CD8-positive, alpha-beta memory T cell (primary cell): Measurements from ENCODE around the gene FOSL2. TPM values are rescaled to one million over a fixed set of nuclear protein-coding genes. Genes with fewer than 3 reads are reported as not detected.

Experiments
- CTCF ChIA-PET: fragments of 350-600 bp; sonication (Branson Sonifier 250); formaldehyde crosslinking; loops from one replicate; lab custom pipeline; 2021; ENCODE audit warnings: antibody characterized with exemption; lab: Charles Lee
- POLR2A ChIA-PET: fragments of 350-600 bp; sonication (Branson Sonifier 250); formaldehyde crosslinking; loops from one replicate; lab custom pipeline; 2021; ENCODE audit warnings: antibody characterized with exemption; lab: Charles Lee
- DNase-seq, 5 donors: peaks; one replicate each; pipeline versions ENCODE4 v3.0.0 to v3.0.0-alpha.2; 2020 to 2022; ENCODE audit warnings: mixed read lengths in 1 of 5
- H3K27ac ChIP-seq: one replicate; pipeline ENCODE4 v1.7.0; 2013; ENCODE audit warnings: low read depth, mild to moderate bottlenecking, low read length, moderate library complexity
- H3K27me3 ChIP-seq: 2 replicates; pipeline ENCODE4 v1.7.0; 2013; ENCODE audit warnings: low read length, mild to moderate bottlenecking; ENCODE audit not compliant: insufficient read depth, poor library complexity, severe bottlenecking
- H3K36me3 ChIP-seq: 2 replicates; pipeline ENCODE4 v1.7.0; 2013; ENCODE audit warnings: mild to moderate bottlenecking, low read length, moderate library complexity; ENCODE audit not compliant: insufficient read depth
- H3K4me1 ChIP-seq: 2 replicates; pipeline ENCODE4 v1.7.0; 2013; ENCODE audit warnings: mild to moderate bottlenecking, low read length, moderate library complexity; ENCODE audit not compliant: insufficient read depth
- H3K4me3 ChIP-seq: 2 replicates; pipeline ENCODE4 v1.7.0; 2013; ENCODE audit warnings: mild to moderate bottlenecking, low read length
- H3K9me3 ChIP-seq: 2 replicates; pipeline ENCODE4 v1.7.0; 2013; ENCODE audit warnings: mild to moderate bottlenecking, low read length
- H3K27ac Mint-ChIP-seq, 8 donors: one replicate each; pipeline ENCODE4 v1.8.0; 2020 to 2021; ENCODE audit warnings: mixed read lengths in 8 of 8, mild to moderate bottlenecking in 6 of 8, inconsistent platforms in 3 of 8, moderate library complexity in 3 of 8
- H3K27me3 Mint-ChIP-seq, 2 donors: one replicate each; pipeline ENCODE4 v1.8.0; 2020 to 2021; ENCODE audit warnings: mixed read lengths in 2 of 2, mild to moderate bottlenecking in 1 of 2, moderate library complexity in 1 of 2
- H3K36me3 Mint-ChIP-seq, 3 donors: one replicate each; pipeline ENCODE4 v1.8.0; 2020 to 2021; ENCODE audit warnings: mixed read lengths in 3 of 3, inconsistent platforms in 1 of 3, mild to moderate bottlenecking in 1 of 3
- H3K4me1 Mint-ChIP-seq, 3 donors: one replicate each; pipeline ENCODE4 v1.8.0; 2020 to 2021; ENCODE audit warnings: mixed read lengths in 3 of 3, inconsistent platforms in 1 of 3, mild to moderate bottlenecking in 1 of 3
- H3K4me3 Mint-ChIP-seq, 7 donors: one replicate each; pipeline ENCODE4 v1.8.0; 2020 to 2021; ENCODE audit warnings: mixed read lengths in 7 of 7, mild to moderate bottlenecking in 6 of 7, moderate library complexity in 4 of 7, inconsistent platforms in 2 of 7
- H3K9me3 Mint-ChIP-seq, 5 donors: one replicate each; pipeline ENCODE4 v1.8.0; 2020 to 2022; ENCODE audit warnings: mixed read lengths in 5 of 5, mild to moderate bottlenecking in 3 of 5, moderate library complexity in 2 of 5, inconsistent platforms in 1 of 5
- polyA plus RNA-seq: library from polyadenylated mRNA; unstranded; fragments of 300-500 nt; fragmentation: Illumina TruSeq; gene quantifications from one replicate; pipeline ENCODE4 v1.2.3, GENCODE V29; 2021
- total RNA-seq, 2 experiments: library from RNA; stranded (reverse); gene quantifications; one replicate each; pipeline ENCODE4 v1.2.3, GENCODE V29; 2021

The FOSL2 gene
- total and polyA plus RNA-seq, 3 experiments from 2014 or later = 14.1 to 47.3 (median 46.2) TPM

- peaks cover 57 to 72% (median 59%) of the 10 kb centered on the region in 3 donors for H3K4me1 Mint-ChIP-seq
Measured at GRCh38 chr2:28359222-28360057, 33.2 kb upstream of the FOSL2 start.

GRCh38 chr2:28360058-28360717 is 32.5 kb upstream of the FOSL2 start:
- ChIA-PET CTCF (interaction anchor here (1.1 to 2.3 kb wide), 2 partner anchors 9 to 10 kb away, joined by 3 to 5 read pairs; no protein-coding TSS in a partner anchor), POLR2A (interaction anchor here (0.7 to 1.5 kb wide), 2 partner anchors 31 to 90 kb away, joined by 3 to 4 read pairs; no protein-coding TSS in a partner anchor)
- H3K9me3 ChIP-seq = no peaks in the 10 kb centered on the region
- H3K36me3 Mint-ChIP-seq = no peaks in the 10 kb centered on the region
- peak overlapping the region; percentile 67 for H3K27ac ChIP-seq
- H3K27ac Mint-ChIP-seq = peak overlapping the region; percentile 92 to 100 (median 98)
- peak in 1 of 5 donors; percentile 21 for DNase-seq
- peaks cover 0 to 2% (median 0%) of the 10 kb centered on the region in 5 donors for H3K9me3 Mint-ChIP-seq
- peak overlapping the region; percentile 25 for H3K4me3 ChIP-seq
- no peaks in the 10 kb centered on the region for H3K27me3 ChIP-seq
- H3K36me3 ChIP-seq = no peaks in the 10 kb centered on the region
- peaks cover 74% of the 10 kb centered on the region for H3K4me1 ChIP-seq
- H3K27me3 Mint-ChIP-seq = peaks cover 0 to 5% of the 10 kb centered on the region in 2 donors
- peak overlapping the region in 5 of 7 donors; percentile 67 to 93 (median 80) for H3K4me3 Mint-ChIP-seq
- peaks cover 65 to 80% (median 67%) of the 10 kb centered on the region in 3 donors for H3K4me1 Mint-ChIP-seq

More at GRCh38 chr2:28359222-28360057, 33.2 kb upstream of the FOSL2 start:
- Histone ChIP-seq H3K9me3 (no peaks in the 10 kb centered on the region), H3K36me3 (no peaks in the 10 kb centered on the region), H3K4me3 (peak overlapping the region; percentile 25), H3K27me3 (no peaks in the 10 kb centered on the region), H3K27ac (peak overlapping the region; percentile 67), H3K4me1 (peaks cover 67% of the 10 kb centered on the region)
- peaks cover 0 to 2% (median 0%) of the 10 kb centered on the region in 5 donors for H3K9me3 Mint-ChIP-seq
- peak overlapping the region; percentile 68 to 93 (median 75) for H3K4me3 Mint-ChIP-seq
- CTCF ChIA-PET = interaction anchor here (1.1 kb wide), 1 partner anchor 9 kb away, joined by 3 read pairs; no protein-coding TSS in a partner anchor
- POLR2A ChIA-PET = interaction anchor here (0.7 to 1.5 kb wide), 2 partner anchors 32 to 90 kb away, joined by 3 to 4 read pairs; no protein-coding TSS in a partner anchor
- no peaks in the 10 kb centered on the region for H3K36me3 Mint-ChIP-seq
- peak overlapping the region; percentile 92 to 100 (median 98) for H3K27ac Mint-ChIP-seq
- peak; percentile 70 to 94 (median 82) for DNase-seq
- H3K27me3 Mint-ChIP-seq = peaks cover 0 to 5% of the 10 kb centered on the region in 2 donors

- ChIA-PET POLR2A (interaction anchor here (1.5 kb wide), 1 partner anchor 30 kb away, joined by 4 read pairs; no protein-coding TSS in a partner anchor), CTCF (interaction anchor here (1.1 to 2.3 kb wide), 2 partner anchors 8 to 10 kb away, joined by 3 to 5 read pairs; no protein-coding TSS in a partner anchor)
- no peaks in the 10 kb centered on the region for H3K27me3 ChIP-seq
- Mint-ChIP-seq H3K36me3 (no peaks in the 10 kb centered on the region), H3K9me3 (peaks cover 0 to 2% (median 0%) of the 10 kb centered on the region in 5 donors), H3K27me3 (peaks cover 0 to 5% of the 10 kb centered on the region in 2 donors), H3K4me1 (peaks cover 70 to 84% (median 72%) of the 10 kb centered on the region in 3 donors), H3K4me3 (peak overlapping the region in 4 of 7 donors; percentile 41 to 72 (median 56)), H3K27ac (peak overlapping the region in 7 of 8 donors; percentile 92 to 100 (median 99))
- no peaks in the 10 kb centered on the region for H3K36me3 ChIP-seq
- peaks cover 78% of the 10 kb centered on the region for H3K4me1 ChIP-seq
- H3K27ac ChIP-seq = peak overlapping the region; percentile 67
- no peaks in the 10 kb centered on the region for H3K9me3 ChIP-seq
- no peak overlapping the region for H3K4me3 ChIP-seq
- no peak for DNase-seq
Measured at GRCh38 chr2:28360718-28361293, 31.9 kb upstream of the FOSL2 start.

GRCh38 chr2:28361991-28362710 is 30.5 kb upstream of the FOSL2 start:
- Mint-ChIP-seq H3K4me1 (peaks cover 75 to 86% (median 80%) of the 10 kb centered on the region in 3 donors), H3K27me3 (peaks cover 0 to 5% of the 10 kb centered on the region in 2 donors), H3K4me3 (peak overlapping the region in 2 of 7 donors; percentile 39 to 52), H3K9me3 (peaks cover 0 to 2% (median 0%) of the 10 kb centered on the region in 5 donors), H3K27ac (peak overlapping the region in 7 of 8 donors; percentile 73 to 100 (median 92)), H3K36me3 (no peaks in the 10 kb centered on the region)
- no peaks in the 10 kb centered on the region for H3K36me3 ChIP-seq
- H3K27ac ChIP-seq = no peak overlapping the region
- no peaks in the 10 kb centered on the region for H3K9me3 ChIP-seq
- peaks cover 80% of the 10 kb centered on the region for H3K4me1 ChIP-seq
- H3K4me3 ChIP-seq = no peak overlapping the region
- CTCF ChIA-PET = interaction anchor here (2.3 kb wide), 1 partner anchor 7 kb away, joined by 5 read pairs; no protein-coding TSS in a partner anchor
- POLR2A ChIA-PET = interaction anchor here (0.9 kb wide), 1 partner anchor 29 kb away, joined by 4 read pairs; no protein-coding TSS in a partner anchor
- no peaks in the 10 kb centered on the region for H3K27me3 ChIP-seq
- no peak for DNase-seq

GRCh38 chr2:28362991-28363521 is 29.6 kb upstream of the FOSL2 start:
- peaks cover 89% of the 10 kb centered on the region for H3K4me1 ChIP-seq
- H3K27me3 ChIP-seq = no peaks in the 10 kb centered on the region
- peak overlapping the region in 6 of 8 donors; percentile 29 to 79 (median 66) for H3K27ac Mint-ChIP-seq
- H3K9me3 ChIP-seq = no peaks in the 10 kb centered on the region
- CTCF ChIA-PET = no interaction called here
- peaks cover 80 to 90% (median 83%) of the 10 kb centered on the region in 3 donors for H3K4me1 Mint-ChIP-seq
- POLR2A ChIA-PET = no interaction called here
- no peak overlapping the region for H3K4me3 Mint-ChIP-seq
- no peak for DNase-seq
- no peaks in the 10 kb centered on the region for H3K36me3 Mint-ChIP-seq
- H3K36me3 ChIP-seq = no peaks in the 10 kb centered on the region
- H3K27ac ChIP-seq = no peak overlapping the region
- H3K9me3 Mint-ChIP-seq = peaks cover 0 to 2% (median 0%) of the 10 kb centered on the region in 5 donors
- H3K27me3 Mint-ChIP-seq = peaks cover 0 to 5% of the 10 kb centered on the region in 2 donors
- H3K4me3 ChIP-seq = no peak overlapping the region

- H3K36me3 ChIP-seq = no peaks in the 10 kb centered on the region
- no peaks in the 10 kb centered on the region for H3K27me3 ChIP-seq
- no peak overlapping the region for H3K4me3 ChIP-seq
- no peaks in the 10 kb centered on the region for H3K36me3 Mint-ChIP-seq
- H3K4me1 ChIP-seq = peaks cover 83% of the 10 kb centered on the region
- H3K9me3 Mint-ChIP-seq = peaks cover 0 to 2% (median 0%) of the 10 kb centered on the region in 5 donors
- peaks cover 0 to 5% of the 10 kb centered on the region in 2 donors for H3K27me3 Mint-ChIP-seq
- H3K27ac Mint-ChIP-seq = peak overlapping the region in 7 of 8 donors; percentile 72 to 88 (median 82)
- POLR2A ChIA-PET = no interaction called here
- peaks cover 78 to 88% (median 82%) of the 10 kb centered on the region in 3 donors for H3K4me1 Mint-ChIP-seq
- no peak for DNase-seq
- H3K4me3 Mint-ChIP-seq = peak overlapping the region in 3 of 7 donors; percentile 38 to 57 (median 39)
- no peak overlapping the region for H3K27ac ChIP-seq
- CTCF ChIA-PET = no interaction called here
- no peaks in the 10 kb centered on the region for H3K9me3 ChIP-seq
Measured at GRCh38 chr2:28363686-28364280, 28.9 kb upstream of the FOSL2 start.
